ENCODE data around the gene XPC. TPM values are rescaled to one million over a fixed set of nuclear protein-coding genes. Genes with fewer than 3 reads are reported as not detected.

XPC gene
- total RNA-seq, 1 experiment from 2014 or later: 24.3 TPM

DNA sequence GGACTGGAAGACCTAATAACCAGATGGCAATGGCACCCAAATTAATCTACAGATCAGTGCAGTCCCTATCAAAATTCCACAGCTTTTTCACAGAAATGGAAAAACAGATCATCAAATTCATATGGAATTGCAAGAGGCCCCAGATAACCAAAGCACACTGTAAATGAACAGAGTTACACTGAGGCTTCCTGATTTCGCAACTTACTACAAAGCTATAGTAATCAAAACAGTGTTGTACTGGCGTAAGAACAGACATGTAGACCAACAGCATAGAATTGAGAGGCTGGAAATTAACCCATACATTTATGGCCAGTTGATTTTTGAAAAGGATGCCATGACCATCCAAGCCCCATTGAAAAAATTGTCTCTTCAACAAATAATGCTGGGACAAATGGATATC lies 16.2 kb downstream of the XPC start:
- TF ChIP-seq, protein P1, sequence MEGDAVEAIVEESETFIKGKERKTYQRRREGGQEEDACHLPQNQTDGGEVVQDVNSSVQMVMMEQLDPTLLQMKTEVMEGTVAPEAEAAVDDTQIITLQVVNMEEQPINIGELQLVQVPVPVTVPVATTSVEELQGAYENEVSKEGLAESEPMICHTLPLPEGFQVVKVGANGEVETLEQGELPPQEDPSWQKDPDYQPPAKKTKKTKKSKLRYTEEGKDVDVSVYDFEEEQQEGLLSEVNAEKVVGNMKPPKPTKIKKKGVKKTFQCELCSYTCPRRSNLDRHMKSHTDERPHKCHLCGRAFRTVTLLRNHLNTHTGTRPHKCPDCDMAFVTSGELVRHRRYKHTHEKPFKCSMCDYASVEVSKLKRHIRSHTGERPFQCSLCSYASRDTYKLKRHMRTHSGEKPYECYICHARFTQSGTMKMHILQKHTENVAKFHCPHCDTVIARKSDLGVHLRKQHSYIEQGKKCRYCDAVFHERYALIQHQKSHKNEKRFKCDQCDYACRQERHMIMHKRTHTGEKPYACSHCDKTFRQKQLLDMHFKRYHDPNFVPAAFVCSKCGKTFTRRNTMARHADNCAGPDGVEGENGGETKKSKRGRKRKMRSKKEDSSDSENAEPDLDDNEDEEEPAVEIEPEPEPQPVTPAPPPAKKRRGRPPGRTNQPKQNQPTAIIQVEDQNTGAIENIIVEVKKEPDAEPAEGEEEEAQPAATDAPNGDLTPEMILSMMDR (IDR thresholded peaks at IDR 0.05; ENCODE audit: unreplicated experiment): no peak
- BruUV-seq (replicated peaks): no TSS peak
- Mint-ChIP-seq H3K27me3 (ENCODE audit: unreplicated experiment) (no peaks in the 10 kb centered on the region), H3K9me3 (ENCODE audit: low read depth, unreplicated experiment) (peaks cover 3% of the 10 kb centered on the region), H3K27ac (ENCODE audit: unreplicated experiment) (no peak overlapping the region), H3K4me3 (ENCODE audit: low read depth, unreplicated experiment) (no peak overlapping the region), H3K4me1 (ENCODE audit: low read depth, unreplicated experiment) (no peaks in the 10 kb centered on the region), H3K36me3 (ENCODE audit: insufficient read depth, unreplicated experiment) (peaks cover 17% of the 10 kb centered on the region)
- DNase-seq: no peak
- CTCF ChIA-PET: no interaction called here
- intact Hi-C loops (cut with micrococcal nuclease; ENCODE audit: unreplicated experiment): no loop called here

DNA sequence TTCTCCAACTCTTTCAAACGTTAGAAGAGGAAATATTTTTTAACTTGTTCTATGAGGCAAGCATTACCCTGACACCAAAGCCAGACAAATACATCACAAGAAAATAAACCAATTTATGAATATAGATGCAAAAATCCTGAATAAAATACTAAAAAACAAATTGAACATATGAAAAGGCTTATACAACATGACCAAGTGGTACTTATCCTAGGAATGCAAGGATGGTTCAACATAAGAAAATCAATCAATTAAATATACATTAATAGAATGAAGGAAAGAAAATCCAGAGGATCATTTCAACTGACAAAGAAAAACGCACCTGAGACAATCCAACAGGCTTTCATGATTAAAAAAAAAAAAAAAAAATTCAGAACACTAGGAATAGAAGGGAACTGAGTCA lies 17.1 kb downstream of the XPC start:
- CTCF ChIA-PET: no interaction called here
- TF ChIP-seq, protein P1 (IDR thresholded peaks at IDR 0.05; ENCODE audit: unreplicated experiment): no peak
- no TSS peak for BruUV-seq (replicated peaks)
- no peak overlapping the region for H3K27ac Mint-ChIP-seq (ENCODE audit: unreplicated experiment)
- no peaks in the 10 kb centered on the region for H3K4me1 Mint-ChIP-seq (ENCODE audit: low read depth, unreplicated experiment)
- no peak for DNase-seq
- H3K9me3 Mint-ChIP-seq (ENCODE audit: low read depth, unreplicated experiment): peaks cover 3% of the 10 kb centered on the region
- no peak overlapping the region for H3K4me3 Mint-ChIP-seq (ENCODE audit: low read depth, unreplicated experiment)
- H3K27me3 Mint-ChIP-seq (ENCODE audit: unreplicated experiment): no peaks in the 10 kb centered on the region
- intact Hi-C loops (cut with micrococcal nuclease; ENCODE audit: unreplicated experiment): no loop called here
- peaks cover 14% of the 10 kb centered on the region for H3K36me3 Mint-ChIP-seq (ENCODE audit: insufficient read depth, unreplicated experiment)

DNA sequence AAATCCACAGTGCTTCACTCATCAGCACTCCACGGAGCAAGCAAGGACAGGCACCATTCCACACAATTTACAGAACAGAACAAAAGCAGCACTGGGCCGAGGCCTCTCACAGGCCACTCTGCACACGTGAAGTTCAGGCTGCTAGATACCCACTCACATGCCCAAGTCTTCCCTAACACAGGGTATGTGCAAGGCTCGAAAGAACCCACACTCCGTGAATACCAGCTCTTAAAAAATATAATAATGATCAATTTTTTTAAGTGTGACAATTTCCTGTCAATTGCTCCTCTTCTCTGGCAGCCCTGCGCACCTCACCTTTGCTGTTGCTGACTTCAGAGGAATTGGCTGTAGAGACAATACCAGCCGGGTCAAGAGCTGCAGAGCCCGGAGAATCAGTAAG lies 19.0 kb downstream of the XPC start:
- intact Hi-C loops (cut with micrococcal nuclease; ENCODE audit: unreplicated experiment): no loop called here
- no peak overlapping the region for H3K27ac Mint-ChIP-seq (ENCODE audit: unreplicated experiment)
- no peaks in the 10 kb centered on the region for H3K27me3 Mint-ChIP-seq (ENCODE audit: unreplicated experiment)
- TF ChIP-seq, protein P1 (IDR thresholded peaks at IDR 0.05; ENCODE audit: unreplicated experiment): no peak
- peaks cover 3% of the 10 kb centered on the region for H3K9me3 Mint-ChIP-seq (ENCODE audit: low read depth, unreplicated experiment)
- CTCF ChIA-PET: no interaction called here
- peaks cover 18% of the 10 kb centered on the region for H3K36me3 Mint-ChIP-seq (ENCODE audit: insufficient read depth, unreplicated experiment)
- H3K4me1 Mint-ChIP-seq (ENCODE audit: low read depth, unreplicated experiment): no peaks in the 10 kb centered on the region
- no peak for DNase-seq
- no TSS peak for BruUV-seq (replicated peaks)
- H3K4me3 Mint-ChIP-seq (ENCODE audit: low read depth, unreplicated experiment): no peak overlapping the region

DNA sequence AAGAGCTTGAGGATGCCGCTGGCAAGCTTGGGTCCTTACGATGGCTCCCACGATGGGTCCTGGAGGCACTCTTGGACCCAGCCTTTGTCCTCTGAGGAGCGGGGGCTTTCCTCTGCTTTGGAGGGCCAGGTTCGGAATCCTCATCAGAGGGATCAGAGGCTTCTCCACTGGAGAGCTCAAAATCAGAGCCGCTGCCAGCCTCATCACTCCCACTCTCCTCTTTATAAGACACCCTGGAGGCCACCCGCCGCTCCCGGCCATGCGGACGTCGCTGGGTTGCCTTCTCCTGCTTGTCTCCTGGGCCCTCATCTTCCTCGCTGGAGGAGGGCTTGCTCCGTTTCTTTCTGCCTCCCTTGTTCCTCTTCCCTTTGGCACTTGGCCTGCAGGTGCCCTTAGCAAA lies 20.0 kb downstream of the XPC start:
- no peaks in the 10 kb centered on the region for H3K27me3 Mint-ChIP-seq (ENCODE audit: unreplicated experiment)
- CTCF ChIA-PET: no interaction called here
- TF ChIP-seq, protein P1 (IDR thresholded peaks at IDR 0.05; ENCODE audit: unreplicated experiment): no peak
- no peaks in the 10 kb centered on the region for H3K4me1 Mint-ChIP-seq (ENCODE audit: low read depth, unreplicated experiment)
- no peak overlapping the region for H3K27ac Mint-ChIP-seq (ENCODE audit: unreplicated experiment)
- no peak overlapping the region for H3K4me3 Mint-ChIP-seq (ENCODE audit: low read depth, unreplicated experiment)
- no TSS peak for BruUV-seq (replicated peaks)
- intact Hi-C loops (cut with micrococcal nuclease; ENCODE audit: unreplicated experiment): no loop called here
- DNase-seq: no peak
- peaks cover 19% of the 10 kb centered on the region for H3K36me3 Mint-ChIP-seq (ENCODE audit: insufficient read depth, unreplicated experiment)
- H3K9me3 Mint-ChIP-seq (ENCODE audit: low read depth, unreplicated experiment): peaks cover 3% of the 10 kb centered on the region

DNA sequence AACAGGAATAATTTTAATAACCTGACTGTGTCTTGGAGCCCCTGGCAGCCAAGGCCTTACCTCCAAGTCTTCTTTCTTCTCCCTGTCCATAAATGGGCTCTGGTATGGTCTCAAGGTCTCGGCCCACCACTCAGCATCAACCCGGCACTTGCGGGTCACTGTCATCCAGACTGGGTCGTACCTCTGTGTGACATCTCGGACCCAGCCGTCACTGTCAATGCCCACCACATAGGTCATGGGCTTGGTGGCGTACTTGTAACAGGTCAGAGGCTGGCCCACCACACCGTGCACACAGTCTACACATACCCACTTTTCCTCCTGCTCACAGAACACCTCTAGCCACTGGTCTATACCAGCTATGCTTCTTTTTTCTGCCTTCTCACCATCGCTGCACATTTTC lies 20.4 kb downstream of the XPC start:
- CTCF ChIA-PET: no interaction called here
- peaks cover 20% of the 10 kb centered on the region for H3K36me3 Mint-ChIP-seq (ENCODE audit: insufficient read depth, unreplicated experiment)
- H3K9me3 Mint-ChIP-seq (ENCODE audit: low read depth, unreplicated experiment): peaks cover 3% of the 10 kb centered on the region
- BruUV-seq (replicated peaks): no TSS peak
- no peak overlapping the region for H3K27ac Mint-ChIP-seq (ENCODE audit: unreplicated experiment)
- no peak overlapping the region for H3K4me3 Mint-ChIP-seq (ENCODE audit: low read depth, unreplicated experiment)
- no peak for DNase-seq
- H3K4me1 Mint-ChIP-seq (ENCODE audit: low read depth, unreplicated experiment): no peaks in the 10 kb centered on the region
- no peaks in the 10 kb centered on the region for H3K27me3 Mint-ChIP-seq (ENCODE audit: unreplicated experiment)
- TF ChIP-seq, protein P1 (IDR thresholded peaks at IDR 0.05; ENCODE audit: unreplicated experiment): no peak
- intact Hi-C loops (cut with micrococcal nuclease; ENCODE audit: unreplicated experiment): no loop called here

Measured in Calu3 (cell line).